Stimulated activated CD8-positive, alpha-beta memory T cell treated with anti-CD3 and anti-CD28 coated beads, Interleukin-12 subunit alpha, Interleukin-12 subunit beta, amount 100 ng/mL, for 1 hour (primary cell): ENCODE measurements around the gene IL4R.
"Not testable (repeated sequence)": the region's sequence is repeated elsewhere in the genome, so short reads cannot be mapped to it uniquely, and the experiment has no call there.

ENCODE experiments used
- DNase-seq: peaks from one replicate; pipeline ENCODE4 v3.0.0-alpha.2; 2020; ENCODE audit warnings: low read depth

IL4R gene

GRCh38 chr16:27329376-27330079 lies 15.8 kb downstream of the IL4R start:
- not testable (repeated sequence) for DNase-seq

DNA sequence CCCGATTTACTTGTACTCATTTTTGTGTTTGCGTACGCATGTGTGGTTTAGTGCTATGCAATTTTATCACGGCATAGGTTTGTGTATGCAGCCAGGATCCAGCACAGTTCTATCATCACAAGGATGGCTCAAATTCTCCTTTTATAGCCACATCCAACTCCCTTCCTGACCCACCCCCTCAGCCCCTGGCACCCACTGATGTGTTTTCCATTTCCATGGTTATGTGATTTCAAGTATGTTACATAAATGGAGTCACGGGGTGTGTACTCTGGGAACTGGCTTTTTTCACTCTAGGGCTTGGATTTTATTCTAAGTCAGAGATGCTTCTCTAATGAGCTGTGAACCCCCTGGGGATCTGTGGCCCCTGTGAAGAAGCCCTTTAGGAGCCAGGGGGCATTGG lies 16.8 kb downstream of the IL4R start:
- DNase-seq: no peak

- DNase-seq: no peak
Measured at GRCh38 chr16:27332105-27332504, 18.3 kb downstream of the IL4R start.

- no peak for DNase-seq
Measured at GRCh38 chr16:27333104-27333503, 19.3 kb downstream of the IL4R start.

DNA sequence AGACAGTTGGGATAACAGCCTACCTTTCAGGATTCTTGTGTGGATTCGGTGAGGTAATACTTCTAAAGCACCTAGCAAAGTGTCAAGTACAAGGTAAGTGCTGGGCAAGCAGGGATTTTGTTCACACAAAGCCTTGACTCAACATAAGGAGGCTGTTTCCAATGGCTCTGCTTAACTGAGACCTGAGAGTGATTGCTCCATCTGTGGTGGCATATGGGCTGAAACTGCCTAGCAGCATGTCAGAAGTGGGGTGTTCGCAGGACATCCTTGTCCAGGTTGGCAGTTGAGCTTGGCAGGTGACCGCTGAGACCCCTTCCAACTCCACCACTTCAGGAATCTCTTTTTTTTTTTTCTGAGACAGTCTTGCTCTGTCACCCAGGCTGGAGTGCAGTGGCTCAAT lies 19.8 kb downstream of the IL4R start:
- no peak for DNase-seq

- no peak for DNase-seq
Measured at GRCh38 chr16:27334192-27334764, 20.5 kb downstream of the IL4R start.

DNA sequence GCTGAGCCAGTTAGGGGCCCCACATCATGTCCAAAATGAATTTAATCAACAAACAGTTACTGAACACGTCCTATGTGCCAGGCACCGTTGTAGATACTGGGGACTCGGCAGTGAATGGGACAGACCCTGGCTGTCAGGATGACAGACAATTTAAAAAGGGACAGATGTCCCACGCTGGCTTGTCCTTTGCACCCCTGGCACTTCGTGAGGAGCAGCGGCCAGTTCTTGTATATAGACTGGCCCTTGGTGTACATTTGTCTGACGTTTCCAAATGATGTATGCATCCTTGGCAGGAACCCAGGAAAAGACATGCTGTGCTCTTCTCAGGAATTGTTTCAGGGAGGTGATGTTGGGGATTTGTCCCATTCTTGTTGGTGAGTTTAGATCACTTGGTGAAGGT lies 21.1 kb downstream of the IL4R start:
- DNase-seq: no peak

DNA sequence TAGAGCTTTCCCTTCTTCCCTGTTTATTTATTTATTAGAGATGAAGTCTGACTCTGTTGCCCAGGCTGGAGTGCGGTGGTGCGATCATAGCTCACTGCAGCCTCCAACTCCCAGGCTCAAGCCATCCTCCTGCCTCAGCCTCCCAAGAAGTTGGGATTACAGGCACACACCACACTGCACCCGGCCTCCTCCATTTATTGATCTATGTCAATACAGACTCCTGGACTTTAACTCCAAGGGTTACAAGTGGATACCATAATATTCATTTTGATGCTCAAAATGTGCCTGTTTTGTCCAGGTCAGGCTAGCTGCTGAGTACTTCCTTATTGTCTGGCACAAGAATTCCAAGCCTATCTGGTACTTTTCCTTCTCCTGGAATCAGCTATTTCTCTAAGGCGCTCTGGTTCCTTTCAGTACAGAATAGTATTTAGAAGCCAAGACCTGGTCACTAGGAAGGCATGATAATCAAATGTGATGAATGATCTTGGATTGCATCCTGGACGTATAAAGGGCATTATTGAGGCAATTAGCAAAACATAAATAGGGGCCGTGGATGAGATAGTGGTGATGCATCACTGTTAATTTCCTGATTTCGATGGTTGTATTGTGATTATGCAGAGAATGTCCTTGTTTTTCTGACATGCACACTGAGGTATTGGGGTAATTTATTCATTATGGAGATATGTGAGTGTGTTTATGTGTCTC lies 21.7 kb downstream of the IL4R start:
- DNase-seq: no peak

GRCh38 chr16:27337024-27337423 lies 23.2 kb downstream of the IL4R start:
- DNase-seq: no peak

DNA sequence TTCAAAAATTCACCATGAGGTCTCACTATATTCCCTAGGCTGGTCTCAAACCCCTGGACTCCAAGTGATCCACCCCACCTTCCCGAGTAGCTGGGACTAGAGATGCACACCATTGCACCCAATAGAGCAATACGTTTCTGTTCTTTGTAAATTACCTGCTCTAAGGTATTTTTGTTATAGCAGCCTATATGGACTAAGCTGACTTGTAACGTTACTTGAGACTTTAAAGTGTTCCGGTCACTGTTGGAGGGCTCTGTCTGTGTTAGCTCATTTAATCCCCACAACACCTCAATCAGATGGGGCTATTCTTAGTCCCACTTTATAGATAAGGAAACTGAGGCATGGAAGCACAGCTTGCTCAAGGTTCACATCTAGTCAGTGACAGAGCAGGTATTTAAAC lies 25.4 kb downstream of the IL4R start:
- DNase-seq: no peak

DNA sequence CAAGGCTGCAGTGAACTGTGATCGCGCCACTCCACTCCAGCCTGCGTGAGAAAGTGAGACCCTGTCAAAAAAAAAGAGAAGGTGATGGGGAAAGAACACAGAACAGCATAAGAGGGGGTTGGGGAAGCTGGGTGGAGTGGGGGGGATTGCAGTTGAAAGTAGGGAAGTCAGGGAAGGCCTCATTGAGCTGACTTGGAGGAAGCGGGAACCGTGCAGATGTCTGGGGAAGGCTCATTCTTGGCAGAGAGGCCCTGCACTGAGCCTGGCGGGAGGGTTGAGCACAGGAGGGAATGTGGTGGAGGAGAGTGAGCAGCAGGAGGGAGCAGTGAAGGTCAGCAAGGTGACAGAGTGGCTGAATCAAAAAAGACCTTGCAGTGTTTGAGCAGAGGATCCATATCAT lies 26.9 kb downstream of the IL4R start:
- DNase-seq: no peak

GRCh38 chr16:27341549-27341948 lies 27.8 kb downstream of the IL4R start:
- no peak for DNase-seq

DNA sequence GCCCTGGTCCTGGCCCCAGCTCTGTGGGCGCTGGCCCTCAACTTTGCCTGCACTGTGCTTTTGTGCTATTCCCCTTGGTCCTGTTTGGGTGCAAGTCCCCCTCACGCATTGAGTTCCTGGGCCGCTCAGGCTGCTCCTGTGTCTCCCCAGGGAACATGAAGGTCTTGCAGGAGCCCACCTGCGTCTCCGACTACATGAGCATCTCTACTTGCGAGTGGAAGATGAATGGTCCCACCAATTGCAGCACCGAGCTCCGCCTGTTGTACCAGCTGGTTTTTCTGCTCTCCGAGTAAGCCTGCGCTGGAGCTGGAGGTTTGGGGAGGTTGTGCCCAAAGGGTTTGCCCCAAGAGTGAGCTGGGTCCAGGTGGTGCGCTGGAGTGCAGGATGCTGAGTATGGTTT lies 28.2 kb downstream of the IL4R start:
- no peak for DNase-seq

DNA sequence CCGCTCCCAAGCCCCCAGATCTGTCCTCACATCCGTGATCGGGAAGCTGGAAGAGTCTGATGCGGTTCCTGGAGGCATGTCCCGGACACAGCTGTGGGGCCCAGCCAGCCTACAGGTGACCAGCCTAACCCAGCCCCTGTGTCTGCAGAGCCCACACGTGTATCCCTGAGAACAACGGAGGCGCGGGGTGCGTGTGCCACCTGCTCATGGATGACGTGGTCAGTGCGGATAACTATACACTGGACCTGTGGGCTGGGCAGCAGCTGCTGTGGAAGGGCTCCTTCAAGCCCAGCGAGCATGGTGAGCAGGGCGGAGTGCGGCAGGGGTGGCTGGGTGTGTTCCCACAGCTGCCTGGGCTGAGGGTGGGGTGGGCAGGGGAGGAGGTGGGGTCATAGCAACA lies 30.9 kb downstream of the IL4R start:
- DNase-seq: no peak

DNA sequence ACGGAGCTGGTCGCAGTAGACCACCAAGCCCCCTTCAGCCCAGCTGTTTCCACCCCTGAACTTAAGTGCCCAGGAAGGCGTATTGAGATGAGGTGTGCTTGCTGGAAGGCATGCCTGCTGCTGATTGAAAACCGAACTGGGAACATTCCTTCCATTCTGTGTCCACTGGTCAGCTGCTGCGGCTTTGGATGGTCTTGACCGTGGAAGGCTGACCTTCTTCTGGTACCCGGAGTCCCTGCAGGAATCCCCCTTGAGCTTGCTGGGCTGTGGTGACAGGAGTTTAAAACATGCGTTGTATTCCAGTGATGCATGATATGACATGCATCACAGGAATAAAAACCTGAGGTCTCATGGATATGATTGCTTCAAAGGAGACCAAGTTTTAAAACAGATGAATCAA lies 31.4 kb downstream of the IL4R start:
- no peak for DNase-seq

GRCh38 chr16:27346819-27347218 lies 33.0 kb downstream of the IL4R start:
- no peak for DNase-seq

- DNase-seq: no peak
Measured at GRCh38 chr16:27347930-27348685, 34.3 kb downstream of the IL4R start.

- DNase-seq: no peak
Measured at GRCh38 chr16:27349276-27349675, 35.5 kb downstream of the IL4R start.

DNA sequence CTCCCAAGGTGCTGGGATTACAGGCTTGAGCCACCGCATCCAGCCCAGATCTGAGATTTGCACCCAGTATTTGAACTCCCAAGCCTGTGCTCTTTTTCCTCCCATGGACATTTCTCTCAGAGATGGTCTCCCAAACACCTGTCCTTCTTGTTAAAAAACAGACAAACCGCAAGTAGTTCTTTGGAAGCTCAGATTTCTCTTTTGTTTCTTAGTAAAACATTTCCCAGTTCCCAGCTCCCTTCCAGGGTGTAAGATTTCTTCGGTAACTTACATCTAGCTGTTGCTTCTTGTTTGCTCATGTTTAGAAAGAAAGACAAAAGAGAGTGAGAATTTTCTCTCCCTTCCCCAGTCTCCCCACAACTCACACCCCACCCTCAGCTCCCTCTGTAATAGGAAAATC lies 36.2 kb downstream of the IL4R start:
- DNase-seq: no peak

- DNase-seq: no peak
Measured at GRCh38 chr16:27351989-27352388, 38.2 kb downstream of the IL4R start.

DNA sequence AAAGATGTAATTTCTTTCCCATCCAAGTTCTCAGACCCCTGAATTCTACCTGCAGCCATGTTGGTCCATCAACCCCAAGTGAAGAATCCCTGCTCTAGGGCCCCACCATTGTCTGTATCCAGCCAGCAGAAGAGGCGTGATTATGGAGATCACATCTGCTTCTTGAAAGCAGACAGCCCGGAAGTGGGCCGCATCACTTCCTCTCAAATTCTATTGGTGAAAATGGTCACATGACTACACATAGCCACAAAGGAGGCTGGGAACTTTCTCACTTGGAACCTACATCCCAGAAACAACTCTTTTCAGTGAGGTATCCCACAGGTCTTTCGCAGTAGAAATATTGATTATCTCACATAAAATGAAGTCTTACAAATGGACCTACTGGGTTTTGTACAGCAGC lies 40.1 kb downstream of the IL4R start:
- no peak for DNase-seq

DNA sequence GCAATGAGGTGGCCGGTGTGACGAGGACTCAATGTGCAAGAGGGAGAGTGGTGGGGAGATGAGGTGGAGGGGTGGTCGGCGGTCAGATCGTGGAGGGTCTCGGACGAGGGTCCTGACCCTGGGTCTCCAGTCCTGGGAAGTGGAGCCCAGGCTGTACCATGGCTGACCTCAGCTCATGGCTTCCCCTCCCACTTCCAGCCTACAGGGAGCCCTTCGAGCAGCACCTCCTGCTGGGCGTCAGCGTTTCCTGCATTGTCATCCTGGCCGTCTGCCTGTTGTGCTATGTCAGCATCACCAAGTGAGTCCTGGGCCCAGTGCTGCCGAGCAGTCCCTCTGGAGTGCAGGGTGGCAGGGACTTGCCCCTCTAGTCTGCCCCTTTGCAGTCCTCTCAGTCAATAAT lies 41.8 kb downstream of the IL4R start:
- no peak for DNase-seq

GRCh38 chr16:27356794-27357193 lies 43.0 kb downstream of the IL4R start:
- DNase-seq: no peak
